DLD1 (cell line): Measurements from ENCODE around the gene ARHGAP26.

ENCODE experiments used
- in situ Hi-C: cut with HindIII; loops from 2 replicates; pipeline ENCODE4 v1.10.0; 2017; ENCODE audit warnings: low sequenced_read_pairs

Gene ARHGAP26

DNA sequence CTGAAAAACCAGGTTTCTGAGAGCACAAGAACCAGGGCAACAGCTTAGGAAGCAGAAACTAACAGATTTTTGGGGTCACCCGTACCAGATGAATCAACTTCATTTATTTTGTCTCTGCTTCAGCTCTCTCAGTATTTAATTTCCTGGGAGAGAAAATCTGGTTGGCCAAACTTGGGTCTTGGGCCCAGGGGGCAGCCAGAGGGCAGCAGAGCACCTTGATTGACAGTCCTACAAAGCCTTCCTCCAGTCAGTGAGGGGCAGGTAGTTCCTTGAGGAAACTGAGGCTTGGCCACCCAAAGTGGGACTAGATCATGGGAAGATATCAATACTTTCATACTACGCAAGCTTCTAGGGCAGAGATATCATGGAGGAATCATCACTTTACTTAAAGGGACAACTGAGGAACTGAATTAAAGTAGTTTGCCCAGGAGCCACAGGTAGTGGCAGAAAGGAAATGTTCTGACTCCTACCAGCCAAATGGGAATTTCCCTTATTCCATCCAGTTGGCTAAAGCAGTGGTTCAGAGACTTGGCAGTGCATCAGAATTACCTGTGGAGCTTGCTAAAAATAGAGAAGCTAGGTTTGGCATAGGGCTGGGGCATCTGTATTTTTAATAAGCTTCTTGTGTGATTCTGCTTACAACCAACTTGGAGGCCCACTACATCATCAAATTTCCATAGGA is 21.5 kb upstream of the ARHGAP26 start:
- in situ Hi-C loops = no loop called here

DNA sequence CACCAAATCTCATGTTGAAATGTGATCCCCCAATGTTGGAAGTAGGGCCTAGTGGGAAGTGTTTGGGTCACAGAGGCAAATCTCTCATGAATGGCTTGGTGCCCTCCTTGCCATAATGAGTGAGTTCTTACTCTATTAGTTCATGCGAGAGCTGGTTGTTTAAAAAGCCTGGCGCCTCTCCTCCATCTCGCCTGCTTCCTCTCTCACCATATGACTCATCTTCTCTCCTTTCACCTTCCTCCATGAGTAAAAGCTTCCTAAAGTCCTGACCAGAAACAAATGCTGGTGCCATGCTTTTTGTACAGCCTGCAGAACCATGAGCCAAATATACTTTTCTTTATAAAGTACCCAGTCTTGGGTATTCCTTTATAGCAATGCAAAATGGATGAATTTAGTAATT is 20.9 kb upstream of the ARHGAP26 start:
- in situ Hi-C loops = no loop called here

- in situ Hi-C loops = no loop called here
Measured at GRCh38 chr5:142753116-142753631, 17.0 kb upstream of the ARHGAP26 start.

DNA sequence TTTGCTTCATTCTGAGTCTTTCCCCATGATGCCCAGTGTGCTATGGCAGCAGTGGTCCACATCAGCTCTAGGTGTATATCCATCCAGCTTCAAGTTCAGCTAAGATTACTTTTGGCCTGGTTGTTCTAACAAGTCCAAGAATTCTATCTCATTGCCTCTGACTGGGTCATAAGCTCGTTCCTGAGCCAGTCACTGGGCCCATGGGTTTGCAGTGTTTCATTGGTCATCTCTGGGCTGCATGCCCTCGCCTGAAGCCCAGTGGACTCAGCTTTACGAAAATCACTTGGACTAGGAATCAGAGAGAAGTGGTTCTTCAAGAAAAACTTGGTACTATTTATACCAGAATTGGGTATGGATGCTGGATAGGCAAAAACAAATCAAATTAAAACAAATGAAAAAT is 16.1 kb upstream of the ARHGAP26 start:
- in situ Hi-C loops = no loop called here

DNA sequence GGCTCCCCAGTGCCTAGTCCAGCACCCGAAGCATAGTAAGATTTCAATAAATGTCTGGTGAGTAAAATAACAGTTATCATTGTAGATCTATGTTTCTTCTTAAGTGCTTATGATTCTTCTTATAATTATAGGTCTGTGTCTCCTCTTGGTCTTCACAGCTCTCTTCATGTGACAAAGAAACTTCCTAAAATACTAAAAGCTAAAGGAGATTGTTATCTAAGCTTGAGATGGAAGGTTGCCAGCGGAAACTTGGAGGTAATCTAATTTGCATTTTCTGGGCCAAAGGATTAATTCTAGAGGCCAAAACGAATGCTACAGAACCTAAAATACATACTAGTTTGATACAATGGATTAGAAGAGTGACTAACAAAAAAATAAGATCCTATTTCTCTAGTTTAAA is 13.6 kb upstream of the ARHGAP26 start:
- in situ Hi-C loops = no loop called here

DNA sequence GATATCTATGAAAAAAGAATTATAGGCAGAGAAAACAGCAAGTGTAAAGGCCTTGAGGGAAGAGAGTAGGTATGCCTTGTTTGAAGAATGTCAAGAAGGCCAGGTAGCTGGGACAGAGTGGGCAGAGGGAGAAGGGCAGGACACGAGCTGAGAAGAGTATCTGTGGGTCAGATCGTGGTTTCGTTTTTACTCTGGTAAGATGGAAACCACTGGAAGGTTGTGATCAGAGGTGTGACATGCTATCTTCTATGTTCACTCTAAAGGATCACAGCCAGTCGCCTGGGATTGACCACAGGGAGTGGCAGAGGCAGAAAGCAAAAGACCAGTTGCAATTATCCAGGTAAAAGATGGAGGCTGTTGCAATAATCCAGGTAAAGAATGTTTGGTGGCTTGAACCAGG is 12.6 kb upstream of the ARHGAP26 start:
- in situ Hi-C loops = no loop called here

DNA sequence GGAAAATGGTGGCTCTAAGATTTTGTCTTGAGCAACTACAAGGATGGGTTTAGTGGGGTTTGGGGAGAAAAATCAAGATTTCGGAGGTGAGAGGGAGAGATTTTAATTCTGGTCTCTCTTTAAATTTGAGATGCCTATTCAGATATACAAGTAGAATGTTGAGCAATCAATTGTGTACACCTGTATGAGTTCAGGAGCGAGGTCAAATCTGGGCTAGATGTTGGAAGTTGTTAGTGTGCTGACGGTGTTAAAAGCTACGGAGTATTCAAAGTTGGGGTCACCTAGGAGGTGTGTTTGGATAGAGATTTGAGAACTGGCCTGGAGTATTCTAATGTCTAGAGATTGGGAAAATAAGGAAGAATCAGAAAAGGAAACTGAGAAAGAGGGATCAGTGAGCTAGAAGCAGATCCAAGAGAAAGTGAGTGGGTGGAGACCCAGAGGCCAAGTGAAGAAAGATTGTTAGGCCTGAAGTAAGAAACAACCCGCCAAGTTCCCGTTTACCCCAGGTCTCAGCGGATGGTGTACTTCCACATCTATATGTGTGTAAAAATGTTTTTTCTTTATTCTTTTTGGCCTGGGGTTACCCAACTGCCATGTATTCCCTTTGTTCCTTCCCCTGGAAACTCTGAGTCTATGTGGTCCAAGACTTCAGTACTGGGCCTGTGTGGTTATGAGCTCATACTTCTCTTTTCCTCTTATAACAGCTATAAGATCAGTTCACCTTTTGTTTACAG is 11.9 kb upstream of the ARHGAP26 start:
- in situ Hi-C loops = no loop called here

- in situ Hi-C loops = no loop called here
Measured at GRCh38 chr5:142758796-142759145, 11.4 kb upstream of the ARHGAP26 start.

GRCh38 chr5:142763701-142764100 is 6.5 kb upstream of the ARHGAP26 start:
- in situ Hi-C loops = no loop called here

DNA sequence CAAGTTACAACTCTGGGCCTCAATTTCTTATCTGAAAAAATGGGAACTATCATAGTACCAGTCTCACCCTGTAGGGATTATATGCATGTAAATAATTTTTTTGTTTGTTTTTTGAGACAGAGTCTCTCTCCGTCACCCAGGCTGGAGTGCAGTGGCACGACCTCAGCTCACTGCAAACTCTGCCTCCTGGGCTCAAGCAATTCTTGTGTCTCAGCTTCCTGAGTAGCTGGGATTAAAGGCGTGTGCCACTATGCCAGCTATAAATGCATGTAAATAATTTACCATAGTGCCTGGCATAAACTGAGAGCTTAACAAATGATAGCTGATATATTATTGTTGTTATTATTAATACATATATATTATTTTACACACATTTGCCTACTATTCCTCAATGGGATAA is 3.0 kb upstream of the ARHGAP26 start:
- in situ Hi-C loops = no loop called here

GRCh38 chr5:142767911-142768310 is 2.3 kb upstream of the ARHGAP26 start:
- in situ Hi-C loops = no loop called here

- in situ Hi-C loops = no loop called here
Measured at GRCh38 chr5:142769251-142769792, 855 bp upstream of the ARHGAP26 start.

DNA sequence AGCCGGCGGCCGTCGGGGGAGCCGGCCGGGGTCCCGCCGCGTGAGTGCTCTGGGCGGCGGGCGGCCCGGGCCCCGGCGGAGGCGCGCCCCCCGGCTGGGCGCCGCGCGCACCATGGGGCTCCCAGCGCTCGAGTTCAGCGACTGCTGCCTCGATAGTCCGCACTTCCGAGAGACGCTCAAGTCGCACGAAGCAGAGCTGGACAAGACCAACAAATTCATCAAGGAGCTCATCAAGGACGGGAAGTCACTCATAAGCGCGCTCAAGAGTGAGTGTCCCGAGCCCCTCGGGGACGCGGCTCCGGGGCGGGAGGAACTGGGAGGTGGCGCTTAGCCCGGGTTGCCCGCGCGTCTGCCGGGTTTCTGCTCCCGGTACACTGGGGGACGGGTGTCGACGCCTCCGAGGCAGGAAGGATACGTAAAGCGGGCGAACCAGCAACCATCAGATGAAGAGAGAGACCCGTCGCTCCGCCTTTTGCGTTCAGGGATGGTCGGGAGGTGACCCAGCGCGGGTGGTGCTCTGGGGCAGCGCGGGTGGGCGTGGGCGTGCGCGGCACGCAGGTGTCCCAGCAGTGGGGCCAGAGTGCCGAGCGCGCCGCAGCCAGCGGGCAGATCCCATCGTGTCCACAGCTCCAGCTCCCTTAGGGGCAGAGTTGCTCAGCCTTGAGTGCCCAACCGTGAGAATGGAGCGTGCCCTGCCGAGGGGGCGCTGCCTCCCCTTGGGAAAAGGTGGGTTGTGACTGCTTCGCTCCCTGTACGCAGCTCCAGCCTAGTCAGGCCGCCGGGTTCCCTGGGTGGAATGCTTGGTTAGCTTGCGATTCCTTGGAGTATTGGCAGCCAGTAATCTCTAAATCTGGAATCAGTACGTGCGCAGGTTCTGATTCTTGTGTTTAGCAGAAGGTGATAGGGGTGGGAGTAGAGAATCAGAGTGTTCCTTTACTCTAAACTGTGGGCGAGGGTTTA is 753 bp downstream of the ARHGAP26 start:
- in situ Hi-C loops = no loop called here

DNA sequence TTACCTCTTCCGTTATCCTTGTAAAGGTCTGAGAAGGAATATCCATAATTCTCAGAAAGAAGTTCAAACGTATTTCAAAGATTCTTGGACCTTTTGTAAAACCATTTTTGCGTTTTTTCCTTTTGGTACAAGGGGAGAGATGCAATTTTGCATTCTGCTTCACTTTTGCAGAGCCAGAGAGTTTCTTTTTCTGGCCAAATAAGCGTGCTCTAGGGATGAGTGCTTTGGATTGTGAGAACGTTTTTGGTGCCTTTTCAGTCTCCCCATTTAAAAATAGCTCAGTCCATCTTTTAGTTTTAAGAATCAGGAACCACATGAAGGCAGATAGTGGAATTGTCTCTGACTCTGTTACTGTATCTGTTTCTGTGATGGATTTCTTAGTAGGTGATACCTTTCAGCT is 1.5 kb downstream of the ARHGAP26 start:
- in situ Hi-C loops = no loop called here

DNA sequence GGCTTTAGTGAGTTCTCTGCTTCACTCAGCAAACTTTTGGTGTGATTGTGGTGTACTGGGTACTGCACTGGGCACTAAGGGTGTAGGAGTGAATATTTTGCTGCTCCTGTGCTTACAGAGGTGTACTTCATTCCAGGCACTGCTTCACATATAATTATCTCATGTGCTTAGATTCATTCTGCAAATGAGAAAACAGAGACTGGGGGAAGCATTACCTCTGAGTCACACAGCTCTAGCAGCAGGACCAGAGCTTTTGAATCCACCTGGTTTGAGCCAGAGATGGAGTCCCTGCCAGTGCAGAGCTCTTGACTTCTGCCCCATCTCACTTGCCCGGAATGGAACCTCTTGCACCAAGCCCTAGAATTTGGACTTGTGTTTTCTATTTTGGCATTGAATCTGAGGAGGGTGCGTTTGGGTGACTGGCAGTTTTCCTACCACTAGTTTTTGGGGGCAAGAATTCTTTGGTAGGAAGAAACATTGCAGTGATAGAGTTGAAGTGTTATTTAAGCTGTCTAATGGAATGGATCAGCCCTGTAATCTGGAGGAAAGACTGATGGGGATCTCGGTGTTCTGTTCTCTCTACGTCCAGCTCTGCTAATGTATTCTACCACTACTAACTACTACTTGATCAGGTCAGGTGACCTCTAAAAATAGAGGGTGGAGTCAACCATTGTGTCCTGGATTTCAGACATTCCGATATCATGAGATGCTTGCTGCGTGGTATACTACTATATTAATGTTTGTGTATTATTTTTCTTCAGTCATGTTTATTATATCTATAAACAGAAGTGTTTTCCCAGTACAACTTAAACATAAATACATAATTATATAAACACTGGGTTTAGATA is 2.5 kb downstream of the ARHGAP26 start:
- in situ Hi-C loops = no loop called here

GRCh38 chr5:142777099-142777498 is 6.9 kb downstream of the ARHGAP26 start:
- in situ Hi-C loops = no loop called here

DNA sequence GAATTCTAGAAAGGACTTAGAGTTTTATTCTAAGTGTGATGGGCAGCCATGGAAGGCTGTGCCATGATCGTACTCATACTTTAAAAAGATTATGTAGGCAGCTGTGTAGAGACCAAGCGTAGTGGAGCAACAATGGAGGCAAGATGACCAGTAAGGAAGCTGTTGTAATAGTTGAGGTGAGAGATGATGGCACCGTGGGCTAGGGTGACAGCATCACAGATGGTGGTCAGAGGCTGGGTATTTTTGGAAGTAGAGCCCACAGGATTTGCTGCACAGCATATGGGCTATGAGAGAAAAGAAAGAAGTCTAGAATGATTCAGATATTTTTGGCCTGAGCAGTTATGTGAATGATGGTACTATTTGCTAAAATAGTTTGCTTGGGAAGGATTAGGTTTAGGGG is 7.7 kb downstream of the ARHGAP26 start:
- in situ Hi-C loops = no loop called here

DNA sequence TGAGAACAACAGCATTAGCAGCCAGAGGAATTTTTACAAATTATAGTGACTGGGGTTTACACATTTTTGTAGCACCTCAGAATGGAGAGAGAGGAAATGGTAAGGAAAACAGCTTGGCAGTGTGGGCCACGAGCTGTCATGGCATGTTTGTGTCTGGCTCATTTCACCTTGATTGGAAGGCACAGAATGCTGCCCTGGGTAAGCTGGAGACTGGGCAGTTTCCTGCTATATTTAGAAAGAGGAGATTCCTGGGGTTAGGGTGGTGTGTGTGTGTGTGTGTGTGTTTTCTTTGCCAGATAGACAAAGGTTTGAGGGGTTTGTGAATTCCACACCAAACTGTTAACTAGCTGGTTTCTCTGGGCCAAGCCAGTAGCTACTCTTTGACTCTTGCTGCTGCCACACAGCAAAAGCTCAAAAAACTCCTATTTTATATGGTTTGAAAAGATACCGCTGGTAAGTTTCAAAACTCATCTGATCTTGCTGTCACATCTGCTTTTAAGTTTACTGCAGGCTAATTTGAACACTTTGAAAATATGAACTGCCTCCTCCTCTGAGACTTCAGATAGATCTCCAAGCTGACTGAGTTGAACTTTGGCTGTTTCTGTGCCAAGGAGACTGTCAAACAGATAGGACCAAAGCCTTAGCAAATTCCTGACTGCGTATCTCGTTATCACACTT is 9.1 kb downstream of the ARHGAP26 start:
- in situ Hi-C loops = no loop called here

- in situ Hi-C loops = no loop called here
Measured at GRCh38 chr5:142780871-142781270, 10.7 kb downstream of the ARHGAP26 start.
